ENCODE measurements around the gene EML5. TPM values are rescaled to one million over a fixed set of nuclear protein-coding genes. Genes with fewer than 3 reads are reported as not detected.
A peak's percentile ranks its signal among the peaks of the same experiment; 100 is the strongest.

Gene EML5
- total RNA-seq (under 1 TPM; 0.40 to 0.82 (median 0.51) TPM), polyA plus RNA-seq (0.14 TPM)
- long read RNA-seq, donor 1: 0 reads
- long read RNA-seq, donor 2: 0 reads
- long read RNA-seq, donor 3, partial matches to known transcripts: 0 of 1 reads
- long read RNA-seq, donor 3, other reads (novel, unspliced or antisense): 1 of 1 reads
- long read RNA-seq, donor 4: 0 reads

DNA sequence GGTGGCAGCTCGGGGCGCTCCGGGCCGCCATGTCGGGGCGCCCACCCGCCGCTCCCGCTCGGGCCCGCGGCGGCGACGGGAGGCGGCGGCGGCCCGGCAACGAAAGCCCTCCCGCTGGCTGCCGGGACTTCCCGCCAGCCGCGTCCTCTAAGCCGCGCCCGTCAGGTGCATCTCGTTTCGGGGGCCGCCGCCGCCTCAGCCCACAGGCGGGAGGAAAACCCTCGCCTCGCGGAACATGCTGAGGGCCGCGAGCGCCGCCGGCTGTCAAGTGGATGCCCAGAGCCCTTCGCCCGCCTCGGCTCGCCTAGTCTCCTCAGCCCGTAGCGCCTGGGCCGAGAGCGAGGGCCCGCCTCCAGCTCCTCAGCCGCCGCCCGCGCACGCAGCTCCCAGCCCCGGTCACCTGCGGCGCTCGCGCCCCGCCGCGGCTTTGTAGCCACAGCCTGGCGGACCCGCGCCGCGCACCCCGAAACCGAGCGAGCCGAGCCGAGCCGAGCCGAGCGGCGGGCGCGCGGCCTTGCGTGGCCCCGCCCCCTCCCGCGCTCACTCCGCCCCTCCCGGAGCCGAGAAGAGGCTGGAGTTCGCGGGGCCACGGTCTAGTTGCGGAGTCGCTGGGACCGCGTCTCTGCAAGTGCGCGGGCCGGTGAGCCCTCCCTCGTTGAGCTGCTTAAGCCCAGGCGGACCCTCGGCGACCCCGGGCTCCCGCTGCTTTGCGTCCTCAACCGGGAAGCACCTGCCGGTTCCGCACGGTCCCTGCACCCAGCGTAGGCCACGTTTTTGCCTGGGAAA is at the start of gene EML5:
Gene EML5, minus strand, starts transcription at position 481 of the 786 bp plus-strand sequence. Its CDS starts 450 bp downstream, at position 31.
- WGBS: under 1% methylated on average over 111 of the region's 111 CpGs
- intact Hi-C loops (cut with DNase I): no loop called here
- H3K4me1 ChIP-seq (ENCODE audit: control insufficient read depth, insufficient read depth, low read length): peaks cover 4% of the 10 kb centered on the region
- no peaks in the 10 kb centered on the region for H3K9me3 ChIP-seq (ENCODE audit: control insufficient read depth, low read length)
- H3K4me3 ChIP-seq (ENCODE audit: low read length): peak within 1 kb of the TSS; percentile 54
- DNase-seq: peak; percentile 81 to 94 (median 93)
- H3K27me3 ChIP-seq (ENCODE audit: control insufficient read depth, insufficient read depth): no peaks in the 10 kb centered on the region
- H3K27ac ChIP-seq (ENCODE audit: low read length): no peak within 1 kb of the TSS
- peak; percentile 99 for ATAC-seq

GRCh38 chr14:88842414-88842813 is 49.7 kb upstream of the EML5 start:
- DNase-seq (no peak), ATAC-seq (no peak)
- Histone ChIP-seq H3K27me3 (ENCODE audit: control insufficient read depth, insufficient read depth) (no peaks in the 10 kb centered on the region), H3K4me1 (ENCODE audit: control insufficient read depth, insufficient read depth, low read length) (no peaks in the 10 kb centered on the region), H3K9me3 (ENCODE audit: control insufficient read depth, low read length) (no peaks in the 10 kb centered on the region), H3K4me3 (ENCODE audit: low read length) (no peak overlapping the region), H3K27ac (ENCODE audit: low read length) (no peak overlapping the region)
- intact Hi-C loops (cut with DNase I): no loop called here
- WGBS: 69% methylated on average over 1 of the region's 1 CpG

DNA sequence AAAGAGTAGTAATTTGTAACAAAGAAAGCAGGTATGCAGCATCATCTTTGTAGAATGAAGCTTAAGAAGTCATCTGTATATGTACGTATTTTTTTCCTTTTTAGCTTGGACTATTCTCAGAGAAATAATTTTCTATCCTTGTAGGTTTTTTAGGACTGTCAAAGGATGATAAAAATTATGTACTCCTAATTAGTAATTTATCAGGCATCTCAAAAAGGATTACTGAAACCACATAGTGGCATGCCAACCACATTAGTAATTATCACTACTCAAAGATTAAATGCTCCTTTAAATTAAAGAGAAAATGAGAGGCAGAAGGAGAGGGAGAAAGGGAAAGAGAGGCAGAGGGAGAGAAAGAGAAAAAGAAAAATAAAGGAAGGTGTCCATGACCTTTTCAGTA is 49.0 kb upstream of the EML5 start:
- intact Hi-C loops (cut with DNase I): no loop called here
- Histone ChIP-seq H3K27me3 (ENCODE audit: control insufficient read depth, insufficient read depth) (no peaks in the 10 kb centered on the region), H3K27ac (ENCODE audit: low read length) (no peak overlapping the region), H3K4me1 (ENCODE audit: control insufficient read depth, insufficient read depth, low read length) (no peaks in the 10 kb centered on the region), H3K4me3 (ENCODE audit: low read length) (no peak overlapping the region), H3K9me3 (ENCODE audit: control insufficient read depth, low read length) (no peaks in the 10 kb centered on the region)
- no peak for ATAC-seq
- WGBS: 91% methylated on average over 1 of the region's 1 CpG
- no peak for DNase-seq

DNA sequence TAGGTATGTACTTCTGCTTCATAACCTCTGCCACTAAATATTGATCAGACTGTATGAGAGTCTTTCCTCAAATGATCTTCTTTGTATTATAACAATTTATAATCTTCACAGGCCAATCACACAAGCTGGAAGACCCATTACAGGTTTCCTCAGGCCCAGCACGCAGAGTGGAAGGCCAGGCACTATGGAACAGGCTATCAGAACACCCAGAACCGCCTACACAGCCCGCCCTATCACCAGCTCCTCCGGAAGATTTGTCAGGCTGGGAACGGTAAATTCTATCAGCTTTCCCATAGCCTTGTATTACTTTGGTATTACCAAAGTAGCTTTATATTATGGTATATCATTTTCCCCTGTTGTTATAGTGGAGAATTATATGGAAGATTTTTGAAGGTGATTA is 48.2 kb upstream of the EML5 start:
- no peak for DNase-seq
- no peak overlapping the region for H3K27ac ChIP-seq (ENCODE audit: low read length)
- no peak overlapping the region for H3K4me3 ChIP-seq (ENCODE audit: low read length)
- 87% methylated on average over 5 of the region's 5 CpGs for WGBS
- intact Hi-C loops (cut with DNase I): no loop called here
- no peak for ATAC-seq
- no peaks in the 10 kb centered on the region for H3K9me3 ChIP-seq (ENCODE audit: control insufficient read depth, low read length)
- no peaks in the 10 kb centered on the region for H3K27me3 ChIP-seq (ENCODE audit: control insufficient read depth, insufficient read depth)
- no peaks in the 10 kb centered on the region for H3K4me1 ChIP-seq (ENCODE audit: control insufficient read depth, insufficient read depth, low read length)

GRCh38 chr14:88838015-88838414 is 45.3 kb upstream of the EML5 start:
- intact Hi-C loops (cut with DNase I): no loop called here
- Histone ChIP-seq H3K27ac (ENCODE audit: low read length) (no peak overlapping the region), H3K9me3 (ENCODE audit: control insufficient read depth, low read length) (no peaks in the 10 kb centered on the region), H3K4me3 (ENCODE audit: low read length) (no peak overlapping the region), H3K4me1 (ENCODE audit: control insufficient read depth, insufficient read depth, low read length) (no peaks in the 10 kb centered on the region), H3K27me3 (ENCODE audit: control insufficient read depth, insufficient read depth) (no peaks in the 10 kb centered on the region)
- WGBS: 91% methylated on average over 3 of the region's 3 CpGs
- DNase-seq: no peak
- ATAC-seq: no peak

DNA sequence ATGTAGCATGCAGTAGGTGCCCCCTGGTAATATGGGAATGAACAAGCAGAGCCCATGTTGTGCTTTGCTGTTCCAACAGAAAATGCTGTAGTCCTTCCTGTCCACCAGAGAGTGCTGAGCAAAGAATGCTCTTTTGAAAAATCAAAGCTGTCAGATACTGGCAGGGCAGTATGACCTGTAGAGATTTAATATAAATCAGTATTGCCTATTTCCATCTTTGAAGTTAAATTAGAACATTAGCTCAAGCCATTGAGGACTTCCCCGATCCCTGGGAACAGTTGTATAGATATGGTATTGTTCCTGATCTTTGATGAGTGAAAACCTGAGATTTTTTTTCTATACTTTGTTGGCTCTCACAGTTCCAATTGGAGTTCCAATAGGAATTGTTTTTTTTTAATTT is 44.7 kb upstream of the EML5 start:
- intact Hi-C loops (cut with DNase I): no loop called here
- no peaks in the 10 kb centered on the region for H3K4me1 ChIP-seq (ENCODE audit: control insufficient read depth, insufficient read depth, low read length)
- 96% methylated on average over 1 of the region's 1 CpG for WGBS
- ATAC-seq (no peak), DNase-seq (no peak)
- no peaks in the 10 kb centered on the region for H3K27me3 ChIP-seq (ENCODE audit: control insufficient read depth, insufficient read depth)
- H3K27ac ChIP-seq (ENCODE audit: low read length): no peak overlapping the region
- H3K9me3 ChIP-seq (ENCODE audit: control insufficient read depth, low read length): no peaks in the 10 kb centered on the region
- H3K4me3 ChIP-seq (ENCODE audit: low read length): no peak overlapping the region

DNA sequence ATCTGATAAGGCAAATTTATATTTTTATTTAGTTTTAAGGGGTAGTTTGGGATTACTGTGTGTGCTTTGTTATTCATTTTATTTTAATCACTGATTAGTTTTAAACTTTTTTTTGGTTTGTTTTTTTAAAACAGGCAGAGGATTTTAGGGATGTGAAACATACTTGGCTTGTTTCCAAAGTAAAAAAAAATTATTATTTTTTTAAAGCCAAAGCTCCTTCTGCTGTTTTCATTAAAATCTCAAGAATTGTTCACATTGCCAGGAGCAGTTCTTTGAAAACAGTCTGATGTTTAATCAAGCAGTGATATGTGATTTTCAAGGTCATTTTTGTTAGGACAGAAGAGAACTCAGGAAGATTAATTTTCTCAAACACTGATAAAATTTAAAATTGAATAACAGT is 42.9 kb upstream of the EML5 start:
- Histone ChIP-seq H3K4me1 (ENCODE audit: control insufficient read depth, insufficient read depth, low read length) (no peaks in the 10 kb centered on the region), H3K9me3 (ENCODE audit: control insufficient read depth, low read length) (no peaks in the 10 kb centered on the region), H3K27me3 (ENCODE audit: control insufficient read depth, insufficient read depth) (no peaks in the 10 kb centered on the region), H3K27ac (ENCODE audit: low read length) (no peak overlapping the region), H3K4me3 (ENCODE audit: low read length) (no peak overlapping the region)
- DNase-seq (no peak), ATAC-seq (no peak)
- intact Hi-C loops (cut with DNase I): no loop called here

DNA sequence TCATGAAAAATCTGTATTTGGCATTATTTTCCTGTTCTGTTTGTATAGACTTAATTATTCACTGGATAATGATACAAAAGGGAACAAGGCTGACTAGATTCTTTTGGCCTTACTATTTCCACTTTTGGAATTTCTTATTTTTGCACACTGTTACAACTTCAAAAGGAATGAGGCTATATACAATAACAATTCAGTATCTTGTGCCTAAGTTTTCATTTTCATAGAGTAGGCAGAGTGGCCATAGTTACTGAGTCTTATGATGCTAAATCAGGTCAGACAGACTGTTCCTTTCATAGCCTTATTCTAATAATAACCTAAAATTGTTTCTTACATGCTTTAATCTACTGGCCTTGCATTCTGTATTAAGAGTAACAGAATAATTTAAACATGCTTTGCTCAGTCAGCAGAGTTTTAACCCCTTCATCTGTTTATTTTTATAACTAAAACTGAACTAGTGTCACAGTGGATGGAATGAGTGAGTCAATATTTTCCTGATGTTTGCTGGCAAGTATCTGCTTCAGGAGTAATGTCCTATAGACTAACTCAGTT is 42.2 kb upstream of the EML5 start:
- intact Hi-C loops (cut with DNase I): no loop called here
- no peaks in the 10 kb centered on the region for H3K9me3 ChIP-seq (ENCODE audit: control insufficient read depth, low read length)
- DNase-seq: no peak
- H3K27me3 ChIP-seq (ENCODE audit: control insufficient read depth, insufficient read depth): no peaks in the 10 kb centered on the region
- H3K4me3 ChIP-seq (ENCODE audit: low read length): no peak overlapping the region
- H3K4me1 ChIP-seq (ENCODE audit: control insufficient read depth, insufficient read depth, low read length): no peaks in the 10 kb centered on the region
- peak in 1 of 2 donors; percentile 62 for ATAC-seq
- no peak overlapping the region for H3K27ac ChIP-seq (ENCODE audit: low read length)

DNA sequence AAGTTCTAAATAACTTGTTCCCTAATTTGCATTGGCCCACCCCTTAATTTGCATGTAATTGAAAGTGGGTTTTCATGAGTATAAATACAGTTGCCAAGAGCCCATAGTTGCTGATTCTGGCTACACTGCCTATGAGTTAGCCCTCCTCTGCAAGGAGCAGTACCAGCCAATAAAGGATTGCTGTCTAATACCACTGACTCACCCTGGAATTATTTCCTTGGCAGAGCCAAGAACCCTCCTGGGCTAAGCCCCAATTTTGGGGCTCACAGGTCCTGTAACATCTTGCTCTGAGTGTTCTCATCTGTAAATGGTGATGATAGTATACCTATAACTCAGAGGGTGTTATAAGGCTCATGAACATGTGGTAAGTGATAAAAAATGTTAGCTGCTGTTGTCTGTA is 38.5 kb upstream of the EML5 start:
- intact Hi-C loops (cut with DNase I): no loop called here
- Histone ChIP-seq H3K27ac (ENCODE audit: low read length) (no peak overlapping the region), H3K4me3 (ENCODE audit: low read length) (no peak overlapping the region), H3K9me3 (ENCODE audit: control insufficient read depth, low read length) (no peaks in the 10 kb centered on the region), H3K27me3 (ENCODE audit: control insufficient read depth, insufficient read depth) (no peaks in the 10 kb centered on the region), H3K4me1 (ENCODE audit: control insufficient read depth, insufficient read depth, low read length) (no peaks in the 10 kb centered on the region)
- peak; percentile 40 to 64 for ATAC-seq
- DNase-seq: no peak

DNA sequence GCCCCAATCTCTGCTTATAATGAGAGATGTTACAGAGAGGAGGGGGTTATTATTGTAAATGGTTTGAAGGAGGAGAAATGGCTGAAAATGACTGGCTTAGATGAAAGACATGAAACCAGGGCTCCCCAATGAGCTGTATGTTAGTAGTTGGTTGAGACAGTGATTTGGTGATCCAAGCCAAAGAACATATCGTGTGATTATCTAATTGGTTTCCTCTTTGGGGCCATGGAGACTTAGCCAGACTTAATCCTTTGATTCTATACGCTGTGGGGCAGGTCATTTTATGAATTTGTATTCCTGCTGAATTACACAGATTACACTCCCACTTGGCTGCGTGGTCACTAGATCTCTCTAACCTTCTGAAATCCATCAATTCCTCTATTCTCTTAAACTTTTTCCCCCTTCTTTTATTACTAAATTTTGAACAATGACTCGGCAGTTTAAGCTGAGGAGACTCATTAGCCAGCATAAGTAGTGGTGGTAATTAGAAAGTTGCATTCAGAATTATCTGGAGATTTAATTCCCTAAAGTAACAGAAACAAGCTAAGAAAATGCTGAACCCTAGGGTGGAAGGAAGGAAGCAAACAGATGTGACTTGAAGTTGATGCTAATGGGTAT is 37.0 kb upstream of the EML5 start:
- intact Hi-C loops (cut with DNase I): no loop called here

DNA sequence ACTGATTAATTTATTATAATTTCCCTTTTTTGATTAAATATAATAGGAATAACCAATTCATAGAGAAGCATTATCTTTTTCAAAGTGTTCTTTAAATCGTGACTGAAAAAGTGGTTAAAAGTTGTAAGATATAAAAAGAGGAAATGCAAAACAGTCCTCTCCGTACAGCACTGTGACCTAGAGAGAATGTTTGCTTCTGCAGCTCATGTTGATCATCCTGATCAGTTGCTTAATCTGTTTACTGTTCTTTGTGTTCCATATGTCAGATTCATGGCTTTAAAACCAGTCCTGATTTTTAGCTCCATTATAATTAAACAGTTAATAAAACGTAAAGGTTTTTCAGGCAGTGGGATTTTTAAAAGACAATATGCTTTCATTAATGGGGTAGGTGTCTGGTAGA is 36.4 kb upstream of the EML5 start:
- Histone ChIP-seq H3K4me3 (ENCODE audit: low read length) (no peak overlapping the region), H3K4me1 (ENCODE audit: control insufficient read depth, insufficient read depth, low read length) (no peaks in the 10 kb centered on the region)
- 63% methylated on average over 3 of the region's 3 CpGs for WGBS

More for the DNA sequence above, 37.0 kb upstream of the EML5 start:
- no peaks in the 10 kb centered on the region for H3K4me1 ChIP-seq (ENCODE audit: control insufficient read depth, insufficient read depth, low read length)
- 70% methylated on average over 4 of the region's 4 CpGs for WGBS
- no peak for ATAC-seq
- no peaks in the 10 kb centered on the region for H3K27me3 ChIP-seq (ENCODE audit: control insufficient read depth, insufficient read depth)
- no peaks in the 10 kb centered on the region for H3K9me3 ChIP-seq (ENCODE audit: control insufficient read depth, low read length)
- no peak for DNase-seq
- no peak overlapping the region for H3K27ac ChIP-seq (ENCODE audit: low read length)
- H3K4me3 ChIP-seq (ENCODE audit: low read length): no peak overlapping the region

More for the DNA sequence above, 36.4 kb upstream of the EML5 start:
- ATAC-seq (no peak), DNase-seq (no peak)
- H3K27me3 ChIP-seq (ENCODE audit: control insufficient read depth, insufficient read depth): no peaks in the 10 kb centered on the region
- no peak overlapping the region for H3K27ac ChIP-seq (ENCODE audit: low read length)
- intact Hi-C loops (cut with DNase I): no loop called here
- no peaks in the 10 kb centered on the region for H3K9me3 ChIP-seq (ENCODE audit: control insufficient read depth, low read length)

Measured in right cardiac atrium (tissue), 5 donors.